ENCODE data around the gene PCBP1.

PCBP1 gene

DNA sequence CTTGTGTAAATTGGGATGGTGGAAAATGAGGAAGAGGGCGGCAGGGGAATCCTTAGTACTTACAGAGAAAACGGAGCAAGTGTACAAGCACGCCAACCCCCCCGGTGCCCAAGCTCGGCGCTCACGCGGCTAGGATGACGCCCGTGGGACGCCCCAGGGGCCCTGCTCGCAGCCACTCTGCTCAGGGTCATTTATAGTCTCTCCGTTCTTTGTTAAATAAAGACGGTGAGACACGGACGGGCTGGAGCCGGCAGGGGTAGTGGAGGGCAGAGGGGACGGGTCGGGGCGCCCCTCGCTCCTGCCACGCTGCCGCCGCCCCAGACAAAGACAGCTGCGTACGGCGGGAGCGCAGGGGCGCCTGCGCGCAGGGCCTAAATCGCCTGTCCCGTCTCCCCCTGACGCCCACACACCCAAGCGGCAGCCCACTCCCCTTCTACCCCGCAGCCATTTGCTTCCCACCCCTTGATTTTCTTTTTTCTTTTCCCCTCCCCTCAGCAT is 37.8 kb downstream of the PCBP1 start:
- whole genome bisulfite sequencing: 2% methylated on average over 34 of the region's 36 CpGs
- peak overlapping the region; percentile 91 for H2AFZ ChIP-seq (ENCODE audit: low read depth, low read length)
- peak overlapping the region; percentile 43 to 83 for H3K4me3 ChIP-seq (ENCODE audit: insufficient read depth in 1 of 2, low read depth in 1 of 2, low read length in 2 of 2)
- peak overlapping the region; percentile 100 for H2BK15ac ChIP-seq (ENCODE audit: low read depth, poor library complexity, severe bottlenecking)
- H3K9me3 ChIP-seq (ENCODE audit: control insufficient read depth, low read length): no peaks in the 10 kb centered on the region
- H3K27ac ChIP-seq (ENCODE audit: low read length, poor library complexity, severe bottlenecking): peak overlapping the region; percentile 99
- H4K91ac ChIP-seq (ENCODE audit: low read length): peak overlapping the region; percentile 100
- H3K4ac ChIP-seq (ENCODE audit: low read depth in 1 of 2, low read length in 2 of 2): peak overlapping the region; percentile 95 to 100
- peak overlapping the region; percentile 98 for H3K18ac ChIP-seq (ENCODE audit: low read depth in 1 of 2, low read length in 2 of 2)
- H3K14ac ChIP-seq (ENCODE audit: low read length in 2 of 2): peak overlapping the region in 1 of 2 experiments; percentile 94
- no peaks in the 10 kb centered on the region for H3K36me3 ChIP-seq (ENCODE audit: control insufficient read depth in 1 of 2, insufficient read depth in 2 of 2, low read depth in 1 of 2, low read length in 2 of 2)
- H2BK120ac ChIP-seq (ENCODE audit: low read depth, low read length): peak overlapping the region; percentile 99
- H3K23ac ChIP-seq (ENCODE audit: low read length in 2 of 2): peak overlapping the region in 1 of 2 experiments; percentile 97
- peak overlapping the region; percentile 52 for H2AK5ac ChIP-seq (ENCODE audit: low read length, severe bottlenecking)
- H3K79me1 ChIP-seq (replicated peaks; ENCODE audit: low read length, poor library complexity, severe bottlenecking): no peaks in the 10 kb centered on the region
- DNase-seq: peak; percentile 72
- H3K4me2 ChIP-seq (ENCODE audit: low read length, poor library complexity, severe bottlenecking): peak overlapping the region; percentile 69
- no peaks in the 10 kb centered on the region for H3K27me3 ChIP-seq (ENCODE audit: control insufficient read depth in 1 of 2, insufficient read depth in 1 of 2, low read length in 2 of 2)
- peak overlapping the region; percentile 96 for H3K9ac ChIP-seq (ENCODE audit: low read length)
- H3K4me1 ChIP-seq (ENCODE audit: control insufficient read depth, insufficient read depth, low read depth, low read length): peaks cover 21% of the 10 kb centered on the region
- peak overlapping the region; percentile 88 for H2BK5ac ChIP-seq (ENCODE audit: low read depth, low read length, poor library complexity, severe bottlenecking)
- peak overlapping the region; percentile 99 for H4K8ac ChIP-seq (ENCODE audit: low read length)
- H2BK12ac ChIP-seq (ENCODE audit: low read length in 2 of 2): peak overlapping the region; percentile 84 to 98

DNA sequence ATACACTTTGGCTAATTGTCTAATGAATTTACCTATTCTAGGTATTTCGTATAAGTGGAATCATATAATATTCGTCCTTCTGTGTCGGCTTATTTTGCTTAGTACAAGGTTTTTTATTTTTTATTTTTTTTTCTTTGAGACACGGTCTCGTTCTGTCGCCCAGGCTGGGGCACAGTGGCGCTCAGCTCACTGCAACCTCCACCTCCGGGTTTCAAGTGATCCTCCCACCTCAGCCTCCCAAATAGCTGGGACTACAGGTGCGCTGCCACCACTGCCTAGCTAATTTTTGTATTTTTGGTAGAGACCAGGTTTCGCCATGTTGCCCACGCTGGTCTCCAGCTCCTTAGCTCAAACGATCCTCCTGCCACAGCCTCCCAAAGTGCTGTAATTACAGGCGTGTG is 38.2 kb downstream of the PCBP1 start:
- Histone ChIP-seq H3K4ac (ENCODE audit: low read depth in 1 of 2, low read length in 2 of 2) (peak overlapping the region in 1 of 2 experiments; percentile 40), H3K4me1 (ENCODE audit: control insufficient read depth, insufficient read depth, low read depth, low read length) (peaks cover 21% of the 10 kb centered on the region), H2BK5ac (ENCODE audit: low read depth, low read length, poor library complexity, severe bottlenecking) (peak overlapping the region; percentile 88), H3K23ac (ENCODE audit: low read length in 2 of 2) (peak overlapping the region in 1 of 2 experiments; percentile 14), H4K8ac (ENCODE audit: low read length) (peak overlapping the region; percentile 99), H2AFZ (ENCODE audit: low read depth, low read length) (no peak overlapping the region), H2AK5ac (ENCODE audit: low read length, severe bottlenecking) (peak overlapping the region; percentile 81), H4K91ac (ENCODE audit: low read length) (no peak overlapping the region), H3K36me3 (ENCODE audit: control insufficient read depth in 1 of 2, insufficient read depth in 2 of 2, low read depth in 1 of 2, low read length in 2 of 2) (no peaks in the 10 kb centered on the region), H3K18ac (ENCODE audit: low read depth in 1 of 2, low read length in 2 of 2) (peak overlapping the region; percentile 4 to 98), H3K27me3 (ENCODE audit: control insufficient read depth in 1 of 2, insufficient read depth in 1 of 2, low read length in 2 of 2) (no peaks in the 10 kb centered on the region), H3K9me3 (ENCODE audit: control insufficient read depth, low read length) (no peaks in the 10 kb centered on the region), H3K27ac (ENCODE audit: low read length, poor library complexity, severe bottlenecking) (peak overlapping the region; percentile 99), H2BK12ac (ENCODE audit: low read length in 2 of 2) (peak overlapping the region in 1 of 2 experiments; percentile 63), H2BK120ac (ENCODE audit: low read depth, low read length) (peak overlapping the region; percentile 99), H3K14ac (ENCODE audit: low read length in 2 of 2) (no peak overlapping the region), H3K4me3 (ENCODE audit: insufficient read depth in 1 of 2, low read depth in 1 of 2, low read length in 2 of 2) (peak overlapping the region in 1 of 2 experiments; percentile 83), H2BK15ac (ENCODE audit: low read depth, poor library complexity, severe bottlenecking) (no peak overlapping the region), H3K9ac (ENCODE audit: low read length) (peak overlapping the region; percentile 96), H3K4me2 (ENCODE audit: low read length, poor library complexity, severe bottlenecking) (peak overlapping the region; percentile 69), H3K79me1 (replicated peaks; ENCODE audit: low read length, poor library complexity, severe bottlenecking) (no peaks in the 10 kb centered on the region)
- WGBS: 94% methylated on average over 10 of the region's 13 CpGs
- no peak for DNase-seq

DNA sequence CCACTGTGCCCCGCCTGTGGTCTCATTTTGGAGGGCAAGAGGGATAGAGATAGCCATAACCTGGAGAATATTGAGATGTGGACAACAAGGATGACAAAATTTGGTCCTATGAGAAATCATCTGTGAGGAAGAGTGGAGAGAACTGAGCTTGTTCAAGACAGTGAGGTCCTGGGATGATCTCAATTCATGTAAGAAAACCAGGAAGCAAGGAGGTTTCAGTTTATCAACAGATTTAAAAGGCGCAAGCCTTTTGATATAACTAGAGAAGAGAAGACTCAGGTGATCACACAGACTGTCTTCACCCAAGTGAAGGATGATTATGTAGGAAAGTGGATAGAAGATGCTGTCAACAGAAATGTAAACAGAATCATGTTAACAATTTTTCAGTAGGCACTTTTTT is 39.1 kb downstream of the PCBP1 start:
- Histone ChIP-seq H3K9me3 (ENCODE audit: control insufficient read depth, low read length) (no peaks in the 10 kb centered on the region), H2BK12ac (ENCODE audit: low read length in 2 of 2) (no peak overlapping the region), H3K9ac (ENCODE audit: low read length) (no peak overlapping the region), H4K91ac (ENCODE audit: low read length) (no peak overlapping the region), H3K27ac (ENCODE audit: low read length, poor library complexity, severe bottlenecking) (no peak overlapping the region), H3K23ac (ENCODE audit: low read length in 2 of 2) (no peak overlapping the region), H3K36me3 (ENCODE audit: control insufficient read depth in 1 of 2, insufficient read depth in 2 of 2, low read depth in 1 of 2, low read length in 2 of 2) (no peaks in the 10 kb centered on the region), H3K27me3 (ENCODE audit: control insufficient read depth in 1 of 2, insufficient read depth in 1 of 2, low read length in 2 of 2) (no peaks in the 10 kb centered on the region), H3K18ac (ENCODE audit: low read depth in 1 of 2, low read length in 2 of 2) (no peak overlapping the region), H3K79me1 (replicated peaks; ENCODE audit: low read length, poor library complexity, severe bottlenecking) (no peaks in the 10 kb centered on the region), H2BK5ac (ENCODE audit: low read depth, low read length, poor library complexity, severe bottlenecking) (no peak overlapping the region), H3K4me1 (ENCODE audit: control insufficient read depth, insufficient read depth, low read depth, low read length) (peaks cover 21% of the 10 kb centered on the region), H2AK5ac (ENCODE audit: low read length, severe bottlenecking) (no peak overlapping the region), H3K14ac (ENCODE audit: low read length in 2 of 2) (no peak overlapping the region), H3K4me2 (ENCODE audit: low read length, poor library complexity, severe bottlenecking) (no peak overlapping the region), H2AFZ (ENCODE audit: low read depth, low read length) (no peak overlapping the region), H3K4ac (ENCODE audit: low read depth in 1 of 2, low read length in 2 of 2) (no peak overlapping the region), H2BK120ac (ENCODE audit: low read depth, low read length) (no peak overlapping the region), H3K4me3 (ENCODE audit: insufficient read depth in 1 of 2, low read depth in 1 of 2, low read length in 2 of 2) (no peak overlapping the region), H4K8ac (ENCODE audit: low read length) (no peak overlapping the region), H2BK15ac (ENCODE audit: low read depth, poor library complexity, severe bottlenecking) (no peak overlapping the region)
- 99% methylated on average over 2 of the region's 2 CpGs for WGBS
- DNase-seq: no peak

DNA sequence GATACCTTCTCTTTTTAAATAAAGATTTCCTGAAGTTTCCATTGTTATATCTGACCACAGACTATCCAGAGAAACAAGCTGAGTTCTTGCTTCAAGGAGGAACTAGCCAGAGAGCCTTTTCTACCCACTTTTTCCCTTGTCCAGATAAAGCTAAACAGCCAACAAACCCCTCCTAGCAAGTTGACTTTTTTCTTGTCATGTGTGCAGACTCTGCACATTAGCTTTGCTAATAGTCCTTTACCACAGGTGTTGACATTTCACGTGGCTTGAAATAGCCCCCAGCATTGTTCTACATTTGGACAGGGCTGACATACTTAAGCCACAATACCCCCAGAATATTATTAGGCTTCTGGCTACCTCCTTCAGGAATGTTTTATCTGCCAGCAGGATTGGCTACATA is 40.7 kb downstream of the PCBP1 start:
- Histone ChIP-seq H3K14ac (ENCODE audit: low read length in 2 of 2) (no peak overlapping the region), H3K9ac (ENCODE audit: low read length) (no peak overlapping the region), H3K79me1 (replicated peaks; ENCODE audit: low read length, poor library complexity, severe bottlenecking) (no peaks in the 10 kb centered on the region), H3K4ac (ENCODE audit: low read depth in 1 of 2, low read length in 2 of 2) (peak overlapping the region in 1 of 2 experiments; percentile 75), H3K9me3 (ENCODE audit: control insufficient read depth, low read length) (no peaks in the 10 kb centered on the region), H3K4me1 (ENCODE audit: control insufficient read depth, insufficient read depth, low read depth, low read length) (peaks cover 16% of the 10 kb centered on the region), H3K36me3 (ENCODE audit: control insufficient read depth in 1 of 2, insufficient read depth in 2 of 2, low read depth in 1 of 2, low read length in 2 of 2) (no peaks in the 10 kb centered on the region), H2BK120ac (ENCODE audit: low read depth, low read length) (peak overlapping the region; percentile 19), H2BK15ac (ENCODE audit: low read depth, poor library complexity, severe bottlenecking) (no peak overlapping the region), H2AFZ (ENCODE audit: low read depth, low read length) (no peak overlapping the region), H4K8ac (ENCODE audit: low read length) (no peak overlapping the region), H3K27me3 (ENCODE audit: control insufficient read depth in 1 of 2, insufficient read depth in 1 of 2, low read length in 2 of 2) (no peaks in the 10 kb centered on the region), H3K27ac (ENCODE audit: low read length, poor library complexity, severe bottlenecking) (no peak overlapping the region), H2BK5ac (ENCODE audit: low read depth, low read length, poor library complexity, severe bottlenecking) (no peak overlapping the region), H2AK5ac (ENCODE audit: low read length, severe bottlenecking) (no peak overlapping the region), H4K91ac (ENCODE audit: low read length) (no peak overlapping the region), H3K4me3 (ENCODE audit: insufficient read depth in 1 of 2, low read depth in 1 of 2, low read length in 2 of 2) (no peak overlapping the region), H3K18ac (ENCODE audit: low read depth in 1 of 2, low read length in 2 of 2) (no peak overlapping the region), H2BK12ac (ENCODE audit: low read length in 2 of 2) (peak overlapping the region in 1 of 2 experiments; percentile 25), H3K23ac (ENCODE audit: low read length in 2 of 2) (no peak overlapping the region), H3K4me2 (ENCODE audit: low read length, poor library complexity, severe bottlenecking) (no peak overlapping the region)
- no peak for DNase-seq
- 65% methylated on average over 1 of the region's 1 CpG for WGBS

Data from mesenchymal stem cell (in vitro differentiated cells and primary cell).